ENCODE data around the gene HCRTR1. TPM values are rescaled to one million over a fixed set of nuclear protein-coding genes. Genes with fewer than 3 reads are reported as not detected.

Gene HCRTR1
- polyA plus RNA-seq, 1 experiment, result not detected

GRCh38 chr1:31576743-31577455 lies 40.6 kb upstream of the HCRTR1 start:
- ChIA-PET CTCF (no interaction called here), POLR2A (no interaction called here)
- no peak for DNase-seq (ENCODE audit: low read depth, low spot score)
- no peaks in the 10 kb centered on the region for H3K9me3 ChIP-seq (ENCODE audit: control insufficient read depth, insufficient read depth, low read length)
- H3K4me3 ChIP-seq (ENCODE audit: low read depth, low read length), result no peak overlapping the region
- no peak overlapping the region for H3K27ac ChIP-seq (ENCODE audit: low read depth, low read length)
- TF ChIP-seq CTCF (IDR thresholded peaks at IDR 0.05; ENCODE audit: low read depth, low read length), result no peak
- H3K27me3 ChIP-seq (ENCODE audit: control insufficient read depth, insufficient read depth, low read length), result no peaks in the 10 kb centered on the region

- ChIA-PET POLR2A (no interaction called here), CTCF (interaction anchor here (0.6 to 2.0 kb wide), 2 partner anchors 30 to 41 kb away, joined by 3 to 6 read pairs; no protein-coding TSS in a partner anchor)
- H3K27ac ChIP-seq (ENCODE audit: low read depth, low read length), result no peak overlapping the region
- no peaks in the 10 kb centered on the region for H3K27me3 ChIP-seq (ENCODE audit: control insufficient read depth, insufficient read depth, low read length)
- no peak for DNase-seq (ENCODE audit: low read depth, low spot score)
- H3K9me3 ChIP-seq (ENCODE audit: control insufficient read depth, insufficient read depth, low read length), result no peaks in the 10 kb centered on the region
- no peak for TF ChIP-seq CTCF (IDR thresholded peaks at IDR 0.05; ENCODE audit: low read depth, low read length)
- no peak overlapping the region for H3K4me3 ChIP-seq (ENCODE audit: low read depth, low read length)
Observed at GRCh38 chr1:31577515-31578192, 39.8 kb upstream of the HCRTR1 start.

GRCh38 chr1:31579374-31579773 lies 38.1 kb upstream of the HCRTR1 start:
- ChIA-PET POLR2A (no interaction called here), CTCF (interaction anchor here (1.0 to 2.0 kb wide), 2 partner anchors 12 to 39 kb away, joined by 3 to 6 read pairs; no protein-coding TSS in a partner anchor)
- H3K9me3 ChIP-seq (ENCODE audit: control insufficient read depth, insufficient read depth, low read length), result no peaks in the 10 kb centered on the region
- no peaks in the 10 kb centered on the region for H3K27me3 ChIP-seq (ENCODE audit: control insufficient read depth, insufficient read depth, low read length)
- DNase-seq (ENCODE audit: low read depth, low spot score), result no peak
- no peak overlapping the region for H3K27ac ChIP-seq (ENCODE audit: low read depth, low read length)
- H3K4me3 ChIP-seq (ENCODE audit: low read depth, low read length), result no peak overlapping the region
- TF ChIP-seq CTCF (IDR thresholded peaks at IDR 0.05; ENCODE audit: low read depth, low read length), result no peak

GRCh38 chr1:31580513-31580870 lies 37.0 kb upstream of the HCRTR1 start:
- ChIA-PET POLR2A (no interaction called here), CTCF (interaction anchor here (0.8 kb wide), 1 partner anchor 186 kb away, joined by 4 read pairs; no protein-coding TSS in a partner anchor)
- no peaks in the 10 kb centered on the region for H3K9me3 ChIP-seq (ENCODE audit: control insufficient read depth, insufficient read depth, low read length)
- H3K27ac ChIP-seq (ENCODE audit: low read depth, low read length), result no peak overlapping the region
- H3K4me3 ChIP-seq (ENCODE audit: low read depth, low read length), result no peak overlapping the region
- DNase-seq (ENCODE audit: low read depth, low spot score), result no peak
- no peaks in the 10 kb centered on the region for H3K27me3 ChIP-seq (ENCODE audit: control insufficient read depth, insufficient read depth, low read length)
- no peak for TF ChIP-seq CTCF (IDR thresholded peaks at IDR 0.05; ENCODE audit: low read depth, low read length)

Data from AG04450 (cell line).